ENCODE data around the gene LSM10.

- TF ChIP-seq RFX5 (IDR thresholded peaks at IDR 0.05; ENCODE audit: low read depth, low read length) = no peak
- TF ChIP-seq, protein P1, sequence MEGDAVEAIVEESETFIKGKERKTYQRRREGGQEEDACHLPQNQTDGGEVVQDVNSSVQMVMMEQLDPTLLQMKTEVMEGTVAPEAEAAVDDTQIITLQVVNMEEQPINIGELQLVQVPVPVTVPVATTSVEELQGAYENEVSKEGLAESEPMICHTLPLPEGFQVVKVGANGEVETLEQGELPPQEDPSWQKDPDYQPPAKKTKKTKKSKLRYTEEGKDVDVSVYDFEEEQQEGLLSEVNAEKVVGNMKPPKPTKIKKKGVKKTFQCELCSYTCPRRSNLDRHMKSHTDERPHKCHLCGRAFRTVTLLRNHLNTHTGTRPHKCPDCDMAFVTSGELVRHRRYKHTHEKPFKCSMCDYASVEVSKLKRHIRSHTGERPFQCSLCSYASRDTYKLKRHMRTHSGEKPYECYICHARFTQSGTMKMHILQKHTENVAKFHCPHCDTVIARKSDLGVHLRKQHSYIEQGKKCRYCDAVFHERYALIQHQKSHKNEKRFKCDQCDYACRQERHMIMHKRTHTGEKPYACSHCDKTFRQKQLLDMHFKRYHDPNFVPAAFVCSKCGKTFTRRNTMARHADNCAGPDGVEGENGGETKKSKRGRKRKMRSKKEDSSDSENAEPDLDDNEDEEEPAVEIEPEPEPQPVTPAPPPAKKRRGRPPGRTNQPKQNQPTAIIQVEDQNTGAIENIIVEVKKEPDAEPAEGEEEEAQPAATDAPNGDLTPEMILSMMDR (conservative IDR thresholded peaks at IDR 0.05; ENCODE audit: low read depth, low read length) = no peak
These were observed 41.0 kb upstream of the LSM10 start for GRCh38 chr1:36438715-36439114.
